H1 (cell line): ENCODE data around the gene ZDHHC16. TPM values are rescaled to one million over a fixed set of nuclear protein-coding genes. Genes with fewer than 3 reads are reported as not detected.

Source experiments
- ASH2L ChIP-seq: fragments of 200-600, 300-600 bp; sonication (generic); IDR thresholded peaks from one replicate; pipeline ENCODE4 v1.7.1; 2017; ENCODE audit warnings: low read length
- CHD2 ChIP-seq: IDR thresholded peaks from 2 replicates; pipeline ENCODE4 v1.6.1; 2012; ENCODE audit warnings: low read length, improper control_type of control experiment
- MAFK ChIP-seq: IDR thresholded peaks from 2 replicates; pipeline ENCODE4 v1.6.1; 2012; ENCODE audit warnings: low read depth, mild to moderate bottlenecking, improper control_type of control experiment, low read length
- NRF1 ChIP-seq: IDR thresholded peaks from 2 replicates; pipeline ENCODE4 v1.6.1; 2011; ENCODE audit warnings: mild to moderate bottlenecking, low read depth, low read length, improper control_type of control experiment
- POLR2AphosphoS5 ChIP-seq: IDR thresholded peaks from 2 replicates; pipeline ENCODE4 v1.6.1; 2011; ENCODE audit warnings: low read depth, low read length
- POU5F1 ChIP-seq: IDR thresholded peaks from 2 replicates; pipeline ENCODE4 v1.6.1; 2011; ENCODE audit warnings: low read depth, mild to moderate bottlenecking, low read length, moderate library complexity
- RBBP5 ChIP-seq: IDR thresholded peaks from 2 replicates; pipeline ENCODE4 v1.7.1; 2012; ENCODE audit warnings: low read depth, mild to moderate bottlenecking, inconsistent platforms, low read length, moderate library complexity, borderline replicate concordance
- SIX5 ChIP-seq: IDR thresholded peaks from 2 replicates; pipeline ENCODE4 v1.6.1; 2011; ENCODE audit warnings: mild to moderate bottlenecking, low read depth, low read length
- SP2 ChIP-seq: IDR thresholded peaks from 2 replicates; pipeline ENCODE4 v1.6.1; 2012; ENCODE audit warnings: mild to moderate bottlenecking, low read length, inconsistent platforms
- SP4 ChIP-seq: IDR thresholded peaks from 2 replicates; pipeline ENCODE4 v1.6.1; 2012; ENCODE audit warnings: low read length, inconsistent platforms
- SUZ12 ChIP-seq: fragments of 200-600 bp; sonication (generic); IDR thresholded peaks from 2 replicates; pipeline ENCODE4 v1.6.1; 2012; ENCODE audit warnings: mild to moderate bottlenecking, inconsistent platforms, low read length, moderate library complexity, mixed read lengths
- polyA plus RNA-seq, 7 experiments: library from polyadenylated mRNA; depleted of rRNA in 3 of 7; stranded (reverse) in 5 of 7; unstranded in 2 of 7; fragments of >200 nt in 5 of 7; fragments of 200-250 nt in 2 of 7; gene quantifications; 1 replicate in 5 of 7; 2 replicates in 1 of 7; 4 replicates in 1 of 7; pipeline versions ENCODE4 v1.2.1 to v1.2.3, GENCODE V29; 2011 to 2013; ENCODE audit warnings: missing spikeins in 2 of 7, mixed read lengths in 2 of 7
- total RNA-seq: library from RNA; stranded (reverse); fragmentation: NEBNext Ultra II Directional; extraction: Animal tissue kit (Norgen Biotek cat#: 25700); gene quantifications from 2 replicates; pipeline ENCODE4 v1.2.1, GENCODE V29; 2021
- TF ChIP-seq, protein P1 (sequence below): fragments of 300-600 bp; sonication (generic); IDR thresholded peaks from 2 replicates; pipeline ENCODE4 v1.7.1; 2012; ENCODE audit warnings: low read length, moderate library complexity, mild to moderate bottlenecking, inconsistent platforms; ENCODE audit not compliant: insufficient replicate concordance

The ZDHHC16 gene
- total and polyA plus RNA-seq, 2 of the 8 experiments (the other 6 are each of a cell fraction or from before 2014, with no cell fraction given) = 45.9 to 108 TPM

DNA sequence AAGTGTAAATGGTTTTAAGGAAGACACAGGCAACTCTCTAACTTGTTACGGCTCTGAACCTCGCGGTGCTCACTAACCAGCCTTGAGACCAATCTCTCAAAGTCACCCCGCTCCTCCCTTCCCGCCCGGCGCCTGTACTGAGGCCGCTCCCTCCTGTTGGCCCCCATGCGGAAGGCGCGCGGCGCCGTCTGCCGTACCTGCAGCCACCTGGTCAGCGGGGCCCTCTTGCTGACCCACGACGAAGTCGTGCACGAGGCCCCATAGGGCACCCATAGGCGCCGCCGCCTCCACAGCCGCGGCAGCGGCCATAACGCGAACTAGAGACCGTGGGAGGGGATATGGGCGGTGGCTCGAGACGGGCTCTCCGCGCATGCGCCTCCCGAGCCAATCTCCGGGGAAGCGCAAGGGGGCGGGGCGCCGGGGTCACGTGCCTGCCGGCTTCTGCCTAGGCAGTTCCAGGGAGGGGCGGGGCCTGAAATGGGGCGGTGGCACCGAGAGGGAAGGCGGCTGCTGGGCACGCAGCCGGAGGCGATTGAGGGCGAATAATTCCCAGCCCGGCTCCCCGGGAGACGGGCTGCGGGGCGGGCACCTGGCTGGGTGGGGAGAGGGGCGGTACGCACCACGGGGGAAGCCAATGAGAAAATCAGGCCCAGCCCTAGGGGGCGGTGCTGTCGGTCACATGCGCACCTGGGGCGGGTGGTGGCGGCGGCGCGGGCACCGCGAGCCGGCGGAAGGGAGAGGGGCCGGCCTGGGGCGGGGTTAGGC lies 52.3 kb downstream of the ZDHHC16 start, which contains the start of gene MMS19 (continued):
- TF ChIP-seq SP2 (no peak), SUZ12 (no peak), RBBP5 (peak; percentile 20; the same call in 1 of the 2 replicates), SP4 (peak; percentile 81; the same call in 1 of the 2 replicates), NRF1 (peak; percentile 86), POU5F1 (no peak), MAFK (no peak), ASH2L (peak; percentile 73), CHD2 (no peak; the same call in 1 of the 2 replicates), SIX5 (no peak), POLR2AphosphoS5 (no peak)
- TF ChIP-seq, protein P1, sequence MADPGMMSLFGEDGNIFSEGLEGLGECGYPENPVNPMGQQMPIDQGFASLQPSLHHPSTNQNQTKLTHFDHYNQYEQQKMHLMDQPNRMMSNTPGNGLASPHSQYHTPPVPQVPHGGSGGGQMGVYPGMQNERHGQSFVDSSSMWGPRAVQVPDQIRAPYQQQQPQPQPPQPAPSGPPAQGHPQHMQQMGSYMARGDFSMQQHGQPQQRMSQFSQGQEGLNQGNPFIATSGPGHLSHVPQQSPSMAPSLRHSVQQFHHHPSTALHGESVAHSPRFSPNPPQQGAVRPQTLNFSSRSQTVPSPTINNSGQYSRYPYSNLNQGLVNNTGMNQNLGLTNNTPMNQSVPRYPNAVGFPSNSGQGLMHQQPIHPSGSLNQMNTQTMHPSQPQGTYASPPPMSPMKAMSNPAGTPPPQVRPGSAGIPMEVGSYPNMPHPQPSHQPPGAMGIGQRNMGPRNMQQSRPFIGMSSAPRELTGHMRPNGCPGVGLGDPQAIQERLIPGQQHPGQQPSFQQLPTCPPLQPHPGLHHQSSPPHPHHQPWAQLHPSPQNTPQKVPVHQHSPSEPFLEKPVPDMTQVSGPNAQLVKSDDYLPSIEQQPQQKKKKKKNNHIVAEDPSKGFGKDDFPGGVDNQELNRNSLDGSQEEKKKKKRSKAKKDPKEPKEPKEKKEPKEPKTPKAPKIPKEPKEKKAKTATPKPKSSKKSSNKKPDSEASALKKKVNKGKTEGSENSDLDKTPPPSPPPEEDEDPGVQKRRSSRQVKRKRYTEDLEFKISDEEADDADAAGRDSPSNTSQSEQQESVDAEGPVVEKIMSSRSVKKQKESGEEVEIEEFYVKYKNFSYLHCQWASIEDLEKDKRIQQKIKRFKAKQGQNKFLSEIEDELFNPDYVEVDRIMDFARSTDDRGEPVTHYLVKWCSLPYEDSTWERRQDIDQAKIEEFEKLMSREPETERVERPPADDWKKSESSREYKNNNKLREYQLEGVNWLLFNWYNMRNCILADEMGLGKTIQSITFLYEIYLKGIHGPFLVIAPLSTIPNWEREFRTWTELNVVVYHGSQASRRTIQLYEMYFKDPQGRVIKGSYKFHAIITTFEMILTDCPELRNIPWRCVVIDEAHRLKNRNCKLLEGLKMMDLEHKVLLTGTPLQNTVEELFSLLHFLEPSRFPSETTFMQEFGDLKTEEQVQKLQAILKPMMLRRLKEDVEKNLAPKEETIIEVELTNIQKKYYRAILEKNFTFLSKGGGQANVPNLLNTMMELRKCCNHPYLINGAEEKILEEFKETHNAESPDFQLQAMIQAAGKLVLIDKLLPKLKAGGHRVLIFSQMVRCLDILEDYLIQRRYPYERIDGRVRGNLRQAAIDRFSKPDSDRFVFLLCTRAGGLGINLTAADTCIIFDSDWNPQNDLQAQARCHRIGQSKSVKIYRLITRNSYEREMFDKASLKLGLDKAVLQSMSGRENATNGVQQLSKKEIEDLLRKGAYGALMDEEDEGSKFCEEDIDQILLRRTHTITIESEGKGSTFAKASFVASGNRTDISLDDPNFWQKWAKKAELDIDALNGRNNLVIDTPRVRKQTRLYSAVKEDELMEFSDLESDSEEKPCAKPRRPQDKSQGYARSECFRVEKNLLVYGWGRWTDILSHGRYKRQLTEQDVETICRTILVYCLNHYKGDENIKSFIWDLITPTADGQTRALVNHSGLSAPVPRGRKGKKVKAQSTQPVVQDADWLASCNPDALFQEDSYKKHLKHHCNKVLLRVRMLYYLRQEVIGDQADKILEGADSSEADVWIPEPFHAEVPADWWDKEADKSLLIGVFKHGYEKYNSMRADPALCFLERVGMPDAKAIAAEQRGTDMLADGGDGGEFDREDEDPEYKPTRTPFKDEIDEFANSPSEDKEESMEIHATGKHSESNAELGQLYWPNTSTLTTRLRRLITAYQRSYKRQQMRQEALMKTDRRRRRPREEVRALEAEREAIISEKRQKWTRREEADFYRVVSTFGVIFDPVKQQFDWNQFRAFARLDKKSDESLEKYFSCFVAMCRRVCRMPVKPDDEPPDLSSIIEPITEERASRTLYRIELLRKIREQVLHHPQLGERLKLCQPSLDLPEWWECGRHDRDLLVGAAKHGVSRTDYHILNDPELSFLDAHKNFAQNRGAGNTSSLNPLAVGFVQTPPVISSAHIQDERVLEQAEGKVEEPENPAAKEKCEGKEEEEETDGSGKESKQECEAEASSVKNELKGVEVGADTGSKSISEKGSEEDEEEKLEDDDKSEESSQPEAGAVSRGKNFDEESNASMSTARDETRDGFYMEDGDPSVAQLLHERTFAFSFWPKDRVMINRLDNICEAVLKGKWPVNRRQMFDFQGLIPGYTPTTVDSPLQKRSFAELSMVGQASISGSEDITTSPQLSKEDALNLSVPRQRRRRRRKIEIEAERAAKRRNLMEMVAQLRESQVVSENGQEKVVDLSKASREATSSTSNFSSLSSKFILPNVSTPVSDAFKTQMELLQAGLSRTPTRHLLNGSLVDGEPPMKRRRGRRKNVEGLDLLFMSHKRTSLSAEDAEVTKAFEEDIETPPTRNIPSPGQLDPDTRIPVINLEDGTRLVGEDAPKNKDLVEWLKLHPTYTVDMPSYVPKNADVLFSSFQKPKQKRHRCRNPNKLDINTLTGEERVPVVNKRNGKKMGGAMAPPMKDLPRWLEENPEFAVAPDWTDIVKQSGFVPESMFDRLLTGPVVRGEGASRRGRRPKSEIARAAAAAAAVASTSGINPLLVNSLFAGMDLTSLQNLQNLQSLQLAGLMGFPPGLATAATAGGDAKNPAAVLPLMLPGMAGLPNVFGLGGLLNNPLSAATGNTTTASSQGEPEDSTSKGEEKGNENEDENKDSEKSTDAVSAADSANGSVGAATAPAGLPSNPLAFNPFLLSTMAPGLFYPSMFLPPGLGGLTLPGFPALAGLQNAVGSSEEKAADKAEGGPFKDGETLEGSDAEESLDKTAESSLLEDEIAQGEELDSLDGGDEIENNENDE = no peak
